D721Med (cell line): ENCODE measurements around the gene HLA-DMB.

Experiments
- DNase-seq: peaks from one replicate; pipeline ENCODE4 v3.0.0; 2011; ENCODE audit warnings: low spot score; ENCODE audit not compliant: insufficient read length
- FAIRE-seq: peaks from 2 replicates; lab custom pipeline; 2011; peaks lifted over from hg19 to GRCh38; lab: Jason Lieb, UNC
- TF ChIP-seq, protein P1 (sequence below): IDR thresholded peaks from 2 replicates; pipeline ENCODE4 v1.5.1; 2012; ENCODE audit warnings: mild to moderate bottlenecking, control low read depth; ENCODE audit not compliant: insufficient read depth; ENCODE audit errors: missing control alignments

The HLA-DMB gene

DNA sequence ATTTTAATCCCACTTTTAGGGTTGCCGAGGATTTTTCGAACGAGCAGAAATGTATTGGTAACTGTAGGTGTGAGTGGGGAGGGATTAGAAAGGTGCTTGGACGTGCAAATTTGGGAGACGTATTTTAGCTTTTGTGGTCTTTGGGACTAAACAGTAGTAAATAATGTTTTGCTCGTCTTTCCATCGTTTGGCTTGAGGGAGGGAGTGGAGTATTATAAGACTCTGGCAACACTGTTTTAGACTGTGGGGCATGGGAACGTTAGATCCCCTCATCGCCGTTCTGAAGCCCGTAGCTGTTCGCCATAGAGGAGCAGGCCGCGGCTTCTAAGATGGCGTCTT, 30.4 kb upstream of the HLA-DMB start:
- FAIRE-seq, result no peak
- DNase-seq, result no peak
- TF ChIP-seq, protein P1, sequence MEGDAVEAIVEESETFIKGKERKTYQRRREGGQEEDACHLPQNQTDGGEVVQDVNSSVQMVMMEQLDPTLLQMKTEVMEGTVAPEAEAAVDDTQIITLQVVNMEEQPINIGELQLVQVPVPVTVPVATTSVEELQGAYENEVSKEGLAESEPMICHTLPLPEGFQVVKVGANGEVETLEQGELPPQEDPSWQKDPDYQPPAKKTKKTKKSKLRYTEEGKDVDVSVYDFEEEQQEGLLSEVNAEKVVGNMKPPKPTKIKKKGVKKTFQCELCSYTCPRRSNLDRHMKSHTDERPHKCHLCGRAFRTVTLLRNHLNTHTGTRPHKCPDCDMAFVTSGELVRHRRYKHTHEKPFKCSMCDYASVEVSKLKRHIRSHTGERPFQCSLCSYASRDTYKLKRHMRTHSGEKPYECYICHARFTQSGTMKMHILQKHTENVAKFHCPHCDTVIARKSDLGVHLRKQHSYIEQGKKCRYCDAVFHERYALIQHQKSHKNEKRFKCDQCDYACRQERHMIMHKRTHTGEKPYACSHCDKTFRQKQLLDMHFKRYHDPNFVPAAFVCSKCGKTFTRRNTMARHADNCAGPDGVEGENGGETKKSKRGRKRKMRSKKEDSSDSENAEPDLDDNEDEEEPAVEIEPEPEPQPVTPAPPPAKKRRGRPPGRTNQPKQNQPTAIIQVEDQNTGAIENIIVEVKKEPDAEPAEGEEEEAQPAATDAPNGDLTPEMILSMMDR, result no peak

DNA sequence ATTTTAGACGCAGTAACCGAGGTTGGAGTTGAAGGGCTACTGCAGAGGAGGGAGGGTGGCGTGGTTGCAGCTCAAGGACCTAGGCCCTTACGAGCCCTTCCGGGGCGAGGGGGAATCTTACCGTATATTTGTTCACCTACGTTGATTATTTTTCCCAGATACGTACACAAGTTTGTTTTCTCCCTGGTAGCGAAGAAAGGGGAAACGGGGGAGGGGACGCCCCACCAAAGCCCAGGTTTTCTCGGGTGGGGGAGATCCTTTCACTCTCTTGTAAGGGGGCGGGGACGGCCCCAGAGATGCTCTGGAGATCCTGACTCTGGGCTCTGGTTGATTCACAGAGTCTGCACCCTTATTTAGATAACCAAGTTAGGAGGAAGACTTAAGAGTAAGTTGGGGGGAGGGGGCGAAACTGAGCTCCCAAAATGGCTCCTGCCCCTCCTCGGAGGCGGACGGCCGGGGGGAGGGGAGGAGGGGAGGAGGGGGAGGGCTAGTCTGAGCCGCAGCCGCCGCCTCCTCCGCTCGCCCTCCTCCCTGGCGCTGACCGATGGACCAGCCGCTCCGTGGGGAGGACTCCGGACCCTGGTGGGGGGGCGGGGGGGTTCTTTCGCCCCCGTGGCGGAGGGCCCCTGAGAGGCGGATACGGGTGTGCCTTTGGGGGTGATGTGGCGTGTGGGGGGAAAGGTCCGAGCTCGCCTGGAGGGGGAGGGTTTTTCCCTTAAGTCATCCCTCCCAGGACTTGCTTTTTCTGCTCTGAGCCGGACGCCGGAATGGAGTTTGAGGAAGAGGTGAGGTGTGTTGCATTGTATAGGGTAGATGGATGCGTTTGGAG, 29.8 kb upstream of the HLA-DMB start:
- no peak for DNase-seq
- no peak for FAIRE-seq
- TF ChIP-seq, protein P1, result no peak

DNA sequence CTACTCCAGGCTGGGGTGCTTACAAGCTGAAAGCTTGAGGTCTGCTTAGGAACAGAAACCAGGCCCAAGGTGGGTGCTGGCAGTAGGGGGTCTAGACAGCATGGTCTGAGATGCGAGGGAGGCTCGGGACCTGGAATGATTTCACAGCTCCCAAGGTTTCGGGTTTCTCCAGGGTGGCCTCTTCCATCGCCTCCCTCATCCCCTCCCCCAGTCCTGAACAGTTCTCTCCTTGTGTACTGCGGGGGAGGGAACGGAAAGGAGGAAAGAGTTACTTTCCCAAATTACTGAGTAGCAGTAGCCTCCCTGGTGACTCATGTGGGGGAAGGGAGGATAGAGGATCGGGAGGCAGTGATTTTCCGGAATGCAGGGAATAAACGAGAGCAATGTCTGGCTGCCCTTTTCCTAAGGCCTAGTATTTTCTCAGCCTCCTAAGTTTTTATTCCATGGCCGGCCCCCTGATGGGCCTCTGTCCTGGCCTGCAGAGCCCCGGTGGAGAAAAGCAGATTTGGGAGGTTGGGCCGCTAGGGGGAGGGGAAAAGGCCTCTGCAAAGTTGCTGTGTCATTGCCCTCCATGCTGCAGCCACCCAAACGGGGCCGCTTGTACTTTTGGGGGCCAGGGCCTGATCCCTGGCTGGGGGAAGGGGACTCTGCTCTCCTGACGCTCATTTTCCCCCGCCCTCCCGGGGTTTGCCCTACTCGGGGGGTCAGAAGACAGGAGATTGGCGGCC, 29.0 kb upstream of the HLA-DMB start:
- no peak for FAIRE-seq

DNA sequence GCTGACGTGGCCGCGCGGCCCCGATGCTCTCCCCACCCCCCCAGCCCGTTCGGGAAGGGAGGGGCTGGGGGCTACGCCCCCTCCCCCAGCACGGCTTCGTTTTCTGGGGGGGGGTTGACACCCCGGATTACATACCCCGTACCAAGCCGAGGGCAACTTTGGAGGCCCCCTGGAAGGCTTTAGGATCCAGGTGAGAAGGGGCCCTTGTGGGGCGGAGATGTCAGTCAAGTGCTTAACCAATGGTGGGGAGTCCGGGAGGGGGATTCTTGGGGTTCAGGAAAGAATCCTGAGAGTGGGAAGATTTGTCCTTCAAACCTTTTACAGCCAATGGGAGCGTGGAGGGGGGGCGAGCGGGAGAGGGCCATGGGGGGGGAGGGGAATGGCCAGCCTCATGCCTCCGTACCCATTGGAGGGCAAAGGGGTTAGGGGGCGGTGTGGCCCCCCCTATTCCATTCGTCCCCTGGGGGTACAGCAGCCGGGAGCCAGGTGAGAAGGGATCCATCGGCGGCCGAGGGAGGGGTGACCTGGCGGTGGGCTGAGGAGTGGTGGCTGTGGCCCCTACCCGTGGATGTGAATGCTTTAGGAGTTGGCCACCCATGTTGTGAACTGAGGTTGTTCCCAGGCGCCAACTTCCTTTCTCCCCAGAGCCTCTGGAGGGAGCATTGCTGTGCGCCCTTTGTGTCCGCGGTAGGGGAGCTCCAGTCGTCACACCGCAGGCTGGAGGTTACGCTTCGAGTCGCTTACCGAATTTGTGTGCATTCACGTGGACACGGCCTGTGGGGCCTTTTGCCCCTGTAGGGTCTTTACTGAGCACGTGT, 28.2 kb upstream of the HLA-DMB start:
- TF ChIP-seq, protein P1, result no peak
- no peak for FAIRE-seq
- no peak for DNase-seq

More for the DNA sequence above, 29.0 kb upstream of the HLA-DMB start:
- DNase-seq, result no peak
- TF ChIP-seq, protein P1, result peak; percentile 8

DNA sequence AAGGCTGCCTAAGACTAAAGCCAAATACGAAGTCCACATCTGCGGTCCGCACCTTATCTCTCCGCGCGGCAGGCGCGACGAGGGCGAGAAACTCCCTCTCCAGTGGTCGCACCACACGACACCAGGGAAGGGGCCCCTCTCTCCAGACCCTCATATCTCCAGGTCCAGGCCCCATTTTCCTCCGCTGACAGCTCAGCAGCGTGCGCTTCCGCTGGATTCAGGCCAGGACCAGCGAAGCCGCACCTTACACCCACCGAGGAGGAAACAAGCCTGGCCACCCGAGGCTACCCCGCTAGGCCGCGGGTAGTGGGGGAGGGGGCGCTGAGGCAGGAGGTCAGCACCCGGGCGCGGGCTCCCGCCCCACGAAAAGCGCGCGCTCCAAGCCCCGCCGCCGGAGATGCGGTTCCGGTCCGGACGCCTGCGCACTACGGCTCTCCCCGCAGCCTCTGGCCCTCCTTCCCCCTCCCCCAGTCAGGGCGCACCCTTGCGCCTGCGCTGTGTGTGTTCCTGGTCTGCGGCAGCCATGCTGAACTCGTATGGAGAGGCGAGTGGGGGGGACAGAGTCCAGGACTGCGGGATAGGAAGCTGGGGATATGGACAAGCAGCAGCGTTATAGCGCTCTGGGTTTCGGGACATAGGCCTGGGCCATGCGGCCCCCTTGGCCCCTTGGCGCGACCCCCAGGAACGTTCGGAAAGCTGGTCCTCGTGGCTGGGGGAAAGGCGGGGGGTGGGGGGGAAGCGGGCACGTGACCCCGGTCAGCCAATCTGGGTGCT, 27.5 kb upstream of the HLA-DMB start, which contains the start of gene BRD2:
TSS of gene BRD2 (plus strand) at position 502 of the 774 bp plus-strand sequence. CDS start 4,305 bp downstream, outside the sequence.
- DNase-seq, result peak; percentile 61
- TF ChIP-seq, protein P1, result no peak
- no peak for FAIRE-seq
